ENCODE data around the gene MSH3. TPM values are rescaled to one million over a fixed set of nuclear protein-coding genes. Genes with fewer than 3 reads are reported as not detected.

Gene MSH3
- total and polyA plus RNA-seq, 2 donors from 2014 or later = 7.0 to 22.1 TPM

DNA sequence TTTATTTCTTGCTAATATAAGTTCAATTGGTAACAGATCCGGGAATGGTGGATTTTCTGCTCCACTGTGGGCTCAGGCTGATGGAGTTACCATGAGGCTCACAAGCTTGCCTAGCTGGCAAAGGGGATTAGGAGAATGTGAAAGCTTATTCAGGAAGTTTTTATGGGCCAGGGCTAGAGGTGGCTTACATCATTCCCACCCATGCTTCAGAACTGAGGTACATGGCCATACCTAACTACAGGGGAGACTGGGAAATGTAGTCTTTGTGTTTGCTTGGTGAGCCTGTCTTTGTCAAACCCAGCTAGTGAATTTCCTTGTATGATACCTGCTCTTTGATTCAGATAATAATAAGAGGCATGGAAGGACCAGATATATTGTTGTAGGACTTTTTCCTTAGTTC, 106.2 kb downstream of the MSH3 start:
- Histone ChIP-seq H3K4me1 (ENCODE audit: control insufficient read depth in 2 of 3, insufficient read depth in 2 of 3, low read depth in 1 of 3, low read length in 3 of 3) (no peaks in the 10 kb centered on the region), H3K27me3 (ENCODE audit: control insufficient read depth, insufficient read depth, low read length) (no peaks in the 10 kb centered on the region), H3K9ac (ENCODE audit: low read length in 3 of 3) (no peak overlapping the region), H3K36me3 (ENCODE audit: control insufficient read depth in 2 of 3, insufficient read depth in 3 of 3, low read length in 3 of 3) (peaks cover 0 to 7% (median 0%) of the 10 kb centered on the region in 3 donors), H3K27ac (ENCODE audit: low read depth in 2 of 2, low read length in 2 of 2) (no peak overlapping the region), H3K4me3 (ENCODE audit: low read length in 3 of 3) (no peak overlapping the region), H3K9me3 (ENCODE audit: control insufficient read depth in 2 of 3, insufficient read depth in 1 of 3, low read length in 3 of 3) (no peaks in the 10 kb centered on the region)
- intact Hi-C loops (cut with DNase I) = no loop called here
- TF ChIP-seq, protein P1, sequence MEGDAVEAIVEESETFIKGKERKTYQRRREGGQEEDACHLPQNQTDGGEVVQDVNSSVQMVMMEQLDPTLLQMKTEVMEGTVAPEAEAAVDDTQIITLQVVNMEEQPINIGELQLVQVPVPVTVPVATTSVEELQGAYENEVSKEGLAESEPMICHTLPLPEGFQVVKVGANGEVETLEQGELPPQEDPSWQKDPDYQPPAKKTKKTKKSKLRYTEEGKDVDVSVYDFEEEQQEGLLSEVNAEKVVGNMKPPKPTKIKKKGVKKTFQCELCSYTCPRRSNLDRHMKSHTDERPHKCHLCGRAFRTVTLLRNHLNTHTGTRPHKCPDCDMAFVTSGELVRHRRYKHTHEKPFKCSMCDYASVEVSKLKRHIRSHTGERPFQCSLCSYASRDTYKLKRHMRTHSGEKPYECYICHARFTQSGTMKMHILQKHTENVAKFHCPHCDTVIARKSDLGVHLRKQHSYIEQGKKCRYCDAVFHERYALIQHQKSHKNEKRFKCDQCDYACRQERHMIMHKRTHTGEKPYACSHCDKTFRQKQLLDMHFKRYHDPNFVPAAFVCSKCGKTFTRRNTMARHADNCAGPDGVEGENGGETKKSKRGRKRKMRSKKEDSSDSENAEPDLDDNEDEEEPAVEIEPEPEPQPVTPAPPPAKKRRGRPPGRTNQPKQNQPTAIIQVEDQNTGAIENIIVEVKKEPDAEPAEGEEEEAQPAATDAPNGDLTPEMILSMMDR (IDR thresholded peaks at IDR 0.05; ENCODE audit: borderline replicate concordance, extremely low read depth, insufficient read depth) = no peak
- FAIRE-seq (no peak), DNase-seq (no peak)

DNA sequence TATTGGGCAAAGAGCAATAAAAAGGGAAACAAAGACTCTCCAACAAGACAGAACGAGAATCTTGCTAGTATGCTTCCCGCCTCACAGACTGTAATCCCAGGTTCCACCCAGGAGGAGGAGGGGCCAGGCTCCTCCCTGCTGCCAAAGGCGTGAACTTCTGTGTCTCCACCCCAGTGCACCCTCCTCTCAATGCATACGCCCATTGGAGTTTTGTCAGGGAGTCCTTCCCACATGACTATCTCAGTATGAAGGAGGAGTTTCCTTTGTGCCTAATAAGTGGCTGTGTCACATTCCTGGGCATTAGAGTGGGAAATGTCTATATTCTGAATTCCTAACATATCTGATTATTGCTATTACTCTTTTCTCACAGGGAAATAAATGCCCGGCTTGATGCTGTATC, 106.7 kb downstream of the MSH3 start:
- no peak overlapping the region for H3K27ac ChIP-seq (ENCODE audit: low read depth in 2 of 2, low read length in 2 of 2)
- FAIRE-seq = no peak
- H3K4me3 ChIP-seq (ENCODE audit: low read length in 3 of 3) = no peak overlapping the region
- H3K27me3 ChIP-seq (ENCODE audit: control insufficient read depth, insufficient read depth, low read length) = no peaks in the 10 kb centered on the region
- no peak for DNase-seq
- peaks cover 0 to 7% (median 0%) of the 10 kb centered on the region in 3 donors for H3K36me3 ChIP-seq (ENCODE audit: control insufficient read depth in 2 of 3, insufficient read depth in 3 of 3, low read length in 3 of 3)
- H3K9ac ChIP-seq (ENCODE audit: low read length in 3 of 3) = no peak overlapping the region
- TF ChIP-seq, protein P1 (IDR thresholded peaks at IDR 0.05; ENCODE audit: borderline replicate concordance, extremely low read depth, insufficient read depth) = no peak
- H3K4me1 ChIP-seq (ENCODE audit: control insufficient read depth in 2 of 3, insufficient read depth in 2 of 3, low read depth in 1 of 3, low read length in 3 of 3) = no peaks in the 10 kb centered on the region
- H3K9me3 ChIP-seq (ENCODE audit: control insufficient read depth in 2 of 3, insufficient read depth in 1 of 3, low read length in 3 of 3) = no peaks in the 10 kb centered on the region
- intact Hi-C loops (cut with DNase I) = no loop called here

DNA sequence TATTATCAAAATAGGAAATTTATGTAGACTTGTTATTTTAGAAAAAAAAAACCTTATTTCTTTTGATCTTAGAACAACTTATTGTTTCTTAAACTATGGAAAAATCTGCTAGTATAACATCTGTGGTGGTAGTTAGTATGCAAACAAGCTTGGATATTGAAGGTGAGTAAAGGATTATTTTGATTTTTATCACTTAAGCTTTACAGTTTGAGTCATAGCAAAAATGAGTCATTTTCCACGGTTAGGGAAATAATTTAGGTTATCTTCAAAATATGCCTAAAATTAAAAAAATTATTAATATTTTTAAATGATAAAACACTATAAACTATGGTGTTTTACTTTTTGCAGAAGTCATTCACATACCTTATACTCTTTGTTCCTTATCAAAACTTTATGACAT, 107.5 kb downstream of the MSH3 start:
- Histone ChIP-seq H3K4me1 (ENCODE audit: control insufficient read depth in 2 of 3, insufficient read depth in 2 of 3, low read depth in 1 of 3, low read length in 3 of 3) (no peaks in the 10 kb centered on the region), H3K27ac (ENCODE audit: low read depth in 2 of 2, low read length in 2 of 2) (no peak overlapping the region), H3K9ac (ENCODE audit: low read length in 3 of 3) (no peak overlapping the region), H3K36me3 (ENCODE audit: control insufficient read depth in 2 of 3, insufficient read depth in 3 of 3, low read length in 3 of 3) (peaks cover 0 to 7% (median 0%) of the 10 kb centered on the region in 3 donors), H3K27me3 (ENCODE audit: control insufficient read depth, insufficient read depth, low read length) (no peaks in the 10 kb centered on the region), H3K9me3 (ENCODE audit: control insufficient read depth in 2 of 3, insufficient read depth in 1 of 3, low read length in 3 of 3) (no peaks in the 10 kb centered on the region), H3K4me3 (ENCODE audit: low read length in 3 of 3) (no peak overlapping the region)
- FAIRE-seq (peak; percentile 54), DNase-seq (no peak)
- intact Hi-C loops (cut with DNase I) = no loop called here
- TF ChIP-seq, protein P1 (IDR thresholded peaks at IDR 0.05; ENCODE audit: borderline replicate concordance, extremely low read depth, insufficient read depth) = no peak

DNA sequence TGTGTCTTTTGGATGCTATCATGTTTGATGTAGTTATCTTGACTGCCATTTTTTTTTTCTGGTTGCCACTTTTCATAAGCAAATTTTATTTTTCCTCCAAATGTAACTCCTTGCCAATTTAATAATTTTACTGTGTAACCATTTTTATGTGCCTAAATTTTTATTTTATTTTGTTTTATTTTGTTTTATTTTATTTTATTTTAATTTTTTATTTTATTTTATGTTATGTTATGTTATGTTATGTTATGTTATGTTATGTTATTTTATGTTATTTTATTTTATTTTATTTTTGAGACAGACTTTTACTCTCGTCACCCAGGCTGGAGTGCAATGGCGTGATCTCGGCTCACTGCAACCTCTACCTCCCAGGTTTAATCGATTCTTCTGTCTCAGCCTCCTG, 108.1 kb downstream of the MSH3 start:
- no peak overlapping the region for H3K27ac ChIP-seq (ENCODE audit: low read depth in 2 of 2, low read length in 2 of 2)
- no peaks in the 10 kb centered on the region for H3K27me3 ChIP-seq (ENCODE audit: control insufficient read depth, insufficient read depth, low read length)
- FAIRE-seq (peak; percentile 95), DNase-seq (no peak)
- no peaks in the 10 kb centered on the region for H3K4me1 ChIP-seq (ENCODE audit: control insufficient read depth in 2 of 3, insufficient read depth in 2 of 3, low read depth in 1 of 3, low read length in 3 of 3)
- TF ChIP-seq, protein P1 (IDR thresholded peaks at IDR 0.05; ENCODE audit: borderline replicate concordance, extremely low read depth, insufficient read depth) = no peak
- no peaks in the 10 kb centered on the region for H3K9me3 ChIP-seq (ENCODE audit: control insufficient read depth in 2 of 3, insufficient read depth in 1 of 3, low read length in 3 of 3)
- intact Hi-C loops (cut with DNase I) = no loop called here
- H3K4me3 ChIP-seq (ENCODE audit: low read length in 3 of 3) = no peak overlapping the region
- no peak overlapping the region for H3K9ac ChIP-seq (ENCODE audit: low read length in 3 of 3)
- peaks cover 0 to 7% (median 0%) of the 10 kb centered on the region in 3 donors for H3K36me3 ChIP-seq (ENCODE audit: control insufficient read depth in 2 of 3, insufficient read depth in 3 of 3, low read length in 3 of 3)
